HepG2 (cell line): ENCODE results near the gene ERF. TPM values are rescaled to one million over a fixed set of nuclear protein-coding genes. Genes with fewer than 3 reads are reported as not detected.
A peak's percentile ranks its signal among the peaks of the same experiment; 100 is the strongest.

Experiments used
- ARHGAP35 ChIP-seq: sonication (generic); formaldehyde crosslinking; IDR thresholded peaks from 2 replicates; pipeline ENCODE4 v1.9.0; 2022; ENCODE audit warnings: mild to moderate bottlenecking, inconsistent platforms, moderate library complexity, missing genetic modification reagents, borderline replicate concordance
- HDAC6 ChIP-seq: fragments of 200-600 bp; sonication (generic); IDR thresholded peaks from 2 replicates; pipeline ENCODE4 v1.7.0; 2017; ENCODE audit warnings: mild to moderate bottlenecking, antibody characterized with exemption, low read length, low read depth
- HES4 ChIP-seq: sonication (generic); formaldehyde crosslinking; IDR thresholded peaks from 2 replicates; pipeline ENCODE4 v1.9.0; 2021; ENCODE audit warnings: mild to moderate bottlenecking, missing genetic modification reagents, borderline replicate concordance
- HMGXB3 ChIP-seq: sonication (generic); formaldehyde crosslinking; IDR thresholded peaks from 2 replicates; pipeline ENCODE4 v1.4.0; 2020; ENCODE audit warnings: missing genetic modification reagents, borderline replicate concordance
- MED13 ChIP-seq: sonication (generic); formaldehyde crosslinking; IDR thresholded peaks from 2 replicates; pipeline ENCODE4 v1.5.0; 2020; ENCODE audit warnings: missing genetic modification reagents
- NFYB ChIP-seq: sonication (generic); formaldehyde crosslinking; IDR thresholded peaks from 2 replicates; pipeline ENCODE4 v1.4.0; 2020; ENCODE audit warnings: missing genetic modification reagents
- PLSCR1 ChIP-seq: sonication (generic); formaldehyde crosslinking; IDR thresholded peaks from 2 replicates; pipeline ENCODE4 v1.5.0; 2020; ENCODE audit warnings: missing genetic modification reagents, mild to moderate bottlenecking, borderline replicate concordance
- SMYD3 ChIP-seq: sonication (generic); formaldehyde crosslinking; IDR thresholded peaks from 2 replicates; pipeline ENCODE4 v1.8.1; 2023; ENCODE audit warnings: mild to moderate bottlenecking, missing genetic modification reagents
- TAF15 ChIP-seq: fragments of 200-400 bp; formaldehyde crosslinking; IDR thresholded peaks from one replicate; pipeline ENCODE4 v1.6.1; 2018; ENCODE audit warnings: mild to moderate bottlenecking, low read depth, low read length; ENCODE audit not compliant: poor library complexity, severe bottlenecking
- TCF12 ChIP-seq, 2 experiments: fragments of 450-650 bp in 1 of 2; sonication (generic) in 1 of 2; formaldehyde crosslinking in 1 of 2; IDR thresholded peaks; 2 replicates each; pipeline versions ENCODE4 v1.6.1 to v1.8.0; 2017 to 2022; ENCODE audit warnings: antibody characterized with exemption in 1 of 2, mild to moderate bottlenecking in 1 of 2, missing genetic modification reagents in 1 of 2, moderate library complexity in 1 of 2
- TSC22D2 ChIP-seq: sonication (generic); formaldehyde crosslinking; IDR thresholded peaks from 2 replicates; pipeline ENCODE4 v1.5.1; 2020; ENCODE audit warnings: missing genetic modification reagents, mild to moderate bottlenecking, borderline replicate concordance
- ZBTB39 ChIP-seq: sonication (generic); formaldehyde crosslinking; IDR thresholded peaks from 2 replicates; pipeline ENCODE4 v1.5.0; 2020; ENCODE audit warnings: missing genetic modification reagents
- ZBTB7B ChIP-seq: sonication (generic); formaldehyde crosslinking; IDR thresholded peaks from 2 replicates; pipeline ENCODE4 v1.4.0; 2020; ENCODE audit warnings: missing genetic modification reagents
- ZNF235 ChIP-seq: sonication (generic); formaldehyde crosslinking; IDR thresholded peaks from 2 replicates; pipeline ENCODE4 v1.8.1; 2023; ENCODE audit warnings: mild to moderate bottlenecking, missing genetic modification reagents, borderline replicate concordance
- ZSCAN20 ChIP-seq: sonication (generic); formaldehyde crosslinking; IDR thresholded peaks from 2 replicates; pipeline ENCODE4 v1.4.0; 2020; ENCODE audit warnings: missing genetic modification reagents, mild to moderate bottlenecking, borderline replicate concordance
- polyA plus RNA-seq, 8 experiments: library from polyadenylated mRNA; depleted of rRNA in 3 of 8; stranded (reverse) in 7 of 8; unstranded in 1 of 8; fragments of >200 nt; fragmentation: Illumina TruSeq in 4 of 8; extraction: Trizol in 4 of 8; gene quantifications; 2 replicates each; pipeline versions ENCODE4 v1.2.1 to v1.2.3, GENCODE V29; 2011 to 2016; ENCODE audit warnings: low read depth in 4 of 8, missing spikeins in 1 of 8, mixed read lengths in 1 of 8; ENCODE audit not compliant: insufficient read depth in 1 of 8
- total RNA-seq, 5 experiments: library from RNA; depleted of rRNA; stranded (reverse); fragments of >200 nt; fragmentation: Illumina TruSeq; extraction: Trizol; gene quantifications; 2 replicates each; pipeline ENCODE4 v1.2.3, GENCODE V29; 2016; ENCODE audit warnings: low read depth in 1 of 5
- TF ChIP-seq, protein P1 (sequence below): sonication (generic); formaldehyde crosslinking; IDR thresholded peaks from 2 replicates; pipeline ENCODE4 v1.4.0; 2020; ENCODE audit warnings: missing genetic modification reagents
- TF ChIP-seq, protein P2 (sequence below): IDR thresholded peaks from 2 replicates; pipeline ENCODE4 v1.6.1; 2016; ENCODE audit warnings: low read depth, borderline replicate concordance

Gene ERF
- total and polyA plus RNA-seq, 2 of the 13 experiments (the other 11 are each of a cell fraction or from before 2014, with no cell fraction given) = 67.1 to 69.9 TPM

GRCh38 chr19:42283188-42284065 is 28.5 kb upstream of the ERF start (continued):
- 0 out of 2 replicates have a peak, but pooled peaks have one; percentile 33 for TF ChIP-seq HES4 (CRISPR knock-in tag)
- no peak for TF ChIP-seq PLSCR1 (CRISPR knock-in tag)
- TF ChIP-seq, protein P1, sequence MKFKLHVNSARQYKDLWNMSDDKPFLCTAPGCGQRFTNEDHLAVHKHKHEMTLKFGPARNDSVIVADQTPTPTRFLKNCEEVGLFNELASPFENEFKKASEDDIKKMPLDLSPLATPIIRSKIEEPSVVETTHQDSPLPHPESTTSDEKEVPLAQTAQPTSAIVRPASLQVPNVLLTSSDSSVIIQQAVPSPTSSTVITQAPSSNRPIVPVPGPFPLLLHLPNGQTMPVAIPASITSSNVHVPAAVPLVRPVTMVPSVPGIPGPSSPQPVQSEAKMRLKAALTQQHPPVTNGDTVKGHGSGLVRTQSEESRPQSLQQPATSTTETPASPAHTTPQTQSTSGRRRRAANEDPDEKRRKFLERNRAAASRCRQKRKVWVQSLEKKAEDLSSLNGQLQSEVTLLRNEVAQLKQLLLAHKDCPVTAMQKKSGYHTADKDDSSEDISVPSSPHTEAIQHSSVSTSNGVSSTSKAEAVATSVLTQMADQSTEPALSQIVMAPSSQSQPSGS (CRISPR knock-in tag) = no peak
- TF ChIP-seq ZSCAN20 (CRISPR knock-in tag) = no peak
- peak; percentile 61; the same call in 1 of the 2 replicates for TF ChIP-seq ZBTB7B (CRISPR knock-in tag)
- no peak for TF ChIP-seq HMGXB3
- TF ChIP-seq ARHGAP35 (CRISPR knock-in tag) = no peak
- no peak for TF ChIP-seq SMYD3 (CRISPR knock-in tag)
- no peak for TF ChIP-seq ZNF235 (CRISPR knock-in tag)
- no peak for TF ChIP-seq TCF12 (IDR thresholded peaks at IDR 0.05)
- TF ChIP-seq TCF12 (CRISPR knock-in tag; IDR thresholded peaks at IDR 0.05) = no peak
- TF ChIP-seq, protein P2, sequence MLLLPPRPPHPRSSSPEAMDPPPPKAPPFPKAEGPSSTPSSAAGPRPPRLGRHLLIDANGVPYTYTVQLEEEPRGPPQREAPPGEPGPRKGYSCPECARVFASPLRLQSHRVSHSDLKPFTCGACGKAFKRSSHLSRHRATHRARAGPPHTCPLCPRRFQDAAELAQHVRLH (CRISPR knock-in tag) = 0 out of 2 replicates have a peak, but pooled peaks have one; percentile 17
- no peak for TF ChIP-seq TSC22D2 (CRISPR knock-in tag)
- TF ChIP-seq HDAC6 = no peak
- TF ChIP-seq MED13 = no peak
- no peak for TF ChIP-seq ZBTB39 (CRISPR knock-in tag)
- TF ChIP-seq NFYB (CRISPR knock-in tag) = peak; percentile 64
- no peak for TF ChIP-seq TAF15
